ENCODE data around the gene PSMA3. TPM values are rescaled to one million over a fixed set of nuclear protein-coding genes. Genes with fewer than 3 reads are reported as not detected.

Gene PSMA3
- total RNA-seq, 2 donors from 2014 or later: 76.8 to 93.7 TPM

GRCh38 chr14:58283730-58284129, 39.1 kb downstream of the PSMA3 start:
- Histone ChIP-seq H3K4me1 (replicated peaks) (no peaks in the 10 kb centered on the region), H3K27me3 (replicated peaks; ENCODE audit: insufficient read depth) (no peaks in the 10 kb centered on the region), H3K36me3 (no peaks in the 10 kb centered on the region), H3K9me3 (no peaks in the 10 kb centered on the region), H3K4me3 (no peak overlapping the region), H3K27ac (no peak overlapping the region)
- intact Hi-C loops (cut with DNase I): no loop called here
- TF ChIP-seq, protein P1, sequence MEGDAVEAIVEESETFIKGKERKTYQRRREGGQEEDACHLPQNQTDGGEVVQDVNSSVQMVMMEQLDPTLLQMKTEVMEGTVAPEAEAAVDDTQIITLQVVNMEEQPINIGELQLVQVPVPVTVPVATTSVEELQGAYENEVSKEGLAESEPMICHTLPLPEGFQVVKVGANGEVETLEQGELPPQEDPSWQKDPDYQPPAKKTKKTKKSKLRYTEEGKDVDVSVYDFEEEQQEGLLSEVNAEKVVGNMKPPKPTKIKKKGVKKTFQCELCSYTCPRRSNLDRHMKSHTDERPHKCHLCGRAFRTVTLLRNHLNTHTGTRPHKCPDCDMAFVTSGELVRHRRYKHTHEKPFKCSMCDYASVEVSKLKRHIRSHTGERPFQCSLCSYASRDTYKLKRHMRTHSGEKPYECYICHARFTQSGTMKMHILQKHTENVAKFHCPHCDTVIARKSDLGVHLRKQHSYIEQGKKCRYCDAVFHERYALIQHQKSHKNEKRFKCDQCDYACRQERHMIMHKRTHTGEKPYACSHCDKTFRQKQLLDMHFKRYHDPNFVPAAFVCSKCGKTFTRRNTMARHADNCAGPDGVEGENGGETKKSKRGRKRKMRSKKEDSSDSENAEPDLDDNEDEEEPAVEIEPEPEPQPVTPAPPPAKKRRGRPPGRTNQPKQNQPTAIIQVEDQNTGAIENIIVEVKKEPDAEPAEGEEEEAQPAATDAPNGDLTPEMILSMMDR (IDR thresholded peaks at IDR 0.05): no peak
- TF ChIP-seq POLR2AphosphoS5 (IDR thresholded peaks at IDR 0.05): no peak
- TF ChIP-seq POLR2A (IDR thresholded peaks at IDR 0.05): no peak
- no peak for DNase-seq (ENCODE audit: low spot score)

GRCh38 chr14:58285132-58285531, 40.5 kb downstream of the PSMA3 start:
- Histone ChIP-seq H3K27me3 (replicated peaks; ENCODE audit: insufficient read depth) (no peaks in the 10 kb centered on the region), H3K4me3 (no peak overlapping the region), H3K9me3 (no peaks in the 10 kb centered on the region), H3K36me3 (no peaks in the 10 kb centered on the region), H3K4me1 (replicated peaks) (no peaks in the 10 kb centered on the region), H3K27ac (no peak overlapping the region)
- intact Hi-C loops (cut with DNase I): no loop called here
- no peak for DNase-seq (ENCODE audit: low spot score)
- 93% methylated on average over 4 of the region's 4 CpGs for WGBS
- TF ChIP-seq, protein P1 (IDR thresholded peaks at IDR 0.05): no peak
- TF ChIP-seq POLR2A (IDR thresholded peaks at IDR 0.05): no peak
- TF ChIP-seq POLR2AphosphoS5 (IDR thresholded peaks at IDR 0.05): no peak

- Histone ChIP-seq H3K36me3 (no peaks in the 10 kb centered on the region), H3K27ac (no peak overlapping the region), H3K4me3 (no peak overlapping the region), H3K27me3 (replicated peaks; ENCODE audit: insufficient read depth) (no peaks in the 10 kb centered on the region), H3K9me3 (no peaks in the 10 kb centered on the region), H3K4me1 (replicated peaks) (no peaks in the 10 kb centered on the region)
- no peak for TF ChIP-seq POLR2A (IDR thresholded peaks at IDR 0.05)
- TF ChIP-seq, protein P1 (IDR thresholded peaks at IDR 0.05): no peak
- TF ChIP-seq POLR2AphosphoS5 (IDR thresholded peaks at IDR 0.05): no peak
- 60% methylated on average over 3 of the region's 3 CpGs for WGBS
- no peak for DNase-seq (ENCODE audit: low spot score)
- intact Hi-C loops (cut with DNase I): no loop called here
Observed at GRCh38 chr14:58287607-58288042, 43.0 kb downstream of the PSMA3 start.

DNA sequence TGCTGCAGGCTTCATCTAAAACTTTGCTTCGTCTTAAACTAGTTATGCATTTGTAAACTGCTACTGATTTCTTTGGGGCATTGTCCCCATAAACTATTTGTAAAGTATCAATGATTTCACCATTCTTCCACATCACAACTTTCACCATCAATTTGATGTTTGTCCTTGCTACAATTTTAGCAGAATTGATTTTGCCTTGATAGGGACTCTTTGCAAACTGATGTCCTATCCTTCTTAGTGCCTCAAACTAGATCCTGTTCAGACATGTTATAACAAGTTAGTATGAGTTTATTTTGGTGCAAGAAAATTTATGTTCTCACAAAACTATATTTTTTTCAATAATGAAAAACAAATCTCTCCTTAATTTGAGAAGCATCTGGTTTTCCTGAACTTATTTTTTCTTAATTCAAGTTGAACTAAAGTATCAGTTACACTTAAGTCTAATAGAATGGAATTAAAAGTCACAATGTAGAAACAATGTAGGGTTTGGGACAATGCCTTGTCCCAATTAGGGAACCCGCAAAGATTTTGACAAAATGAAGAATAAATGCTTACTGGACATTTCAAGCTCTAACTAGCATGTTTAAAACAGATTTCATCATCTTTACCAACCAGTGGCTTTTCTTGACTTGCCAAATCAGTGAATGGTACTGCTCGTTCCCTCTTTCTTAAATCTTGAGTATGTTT, 43.6 kb downstream of the PSMA3 start:
- Histone ChIP-seq H3K4me1 (replicated peaks) (no peaks in the 10 kb centered on the region), H3K4me3 (no peak overlapping the region), H3K27ac (no peak overlapping the region), H3K9me3 (no peaks in the 10 kb centered on the region), H3K27me3 (replicated peaks; ENCODE audit: insufficient read depth) (no peaks in the 10 kb centered on the region), H3K36me3 (no peaks in the 10 kb centered on the region)
- intact Hi-C loops (cut with DNase I): no loop called here
- no peak for TF ChIP-seq POLR2AphosphoS5 (IDR thresholded peaks at IDR 0.05)
- no peak for TF ChIP-seq POLR2A (IDR thresholded peaks at IDR 0.05)
- TF ChIP-seq, protein P1 (IDR thresholded peaks at IDR 0.05): no peak
- no peak for DNase-seq (ENCODE audit: low spot score)
- 62% methylated on average over 3 of the region's 3 CpGs for WGBS

GRCh38 chr14:58291646-58292045, 47.0 kb downstream of the PSMA3 start:
- WGBS: 68% methylated on average over 5 of the region's 5 CpGs
- Histone ChIP-seq H3K36me3 (no peaks in the 10 kb centered on the region), H3K27ac (no peak overlapping the region), H3K9me3 (no peaks in the 10 kb centered on the region), H3K4me3 (no peak overlapping the region), H3K4me1 (replicated peaks) (no peaks in the 10 kb centered on the region), H3K27me3 (replicated peaks; ENCODE audit: insufficient read depth) (no peaks in the 10 kb centered on the region)
- TF ChIP-seq POLR2A (IDR thresholded peaks at IDR 0.05) (no peak), POLR2AphosphoS5 (IDR thresholded peaks at IDR 0.05) (no peak)
- TF ChIP-seq, protein P1 (IDR thresholded peaks at IDR 0.05): no peak
- DNase-seq (ENCODE audit: low spot score): no peak
- intact Hi-C loops (cut with DNase I): no loop called here

All from prostate gland (tissue), 2 donors.